GM12801 (cell line): ENCODE results near the gene CABP7.

ENCODE experiments used
- CTCF ChIP-seq: IDR thresholded peaks from one replicate; pipeline ENCODE4 v1.5.1; 2011; ENCODE audit warnings: control low read depth; ENCODE audit not compliant: insufficient read length; ENCODE audit errors: extremely low read depth

Gene CABP7

GRCh38 chr22:29702931-29703501 lies 16.8 kb upstream of the CABP7 start:
- no peak for TF ChIP-seq CTCF

- no peak for TF ChIP-seq CTCF
Measured at GRCh38 chr22:29703569-29704195, 16.1 kb upstream of the CABP7 start.

GRCh38 chr22:29704528-29705285 lies 15.1 kb upstream of the CABP7 start:
- TF ChIP-seq CTCF, result no peak

GRCh38 chr22:29705651-29706050 lies 14.2 kb upstream of the CABP7 start:
- no peak for TF ChIP-seq CTCF

- TF ChIP-seq CTCF, result no peak
Measured at GRCh38 chr22:29706486-29706885, 13.3 kb upstream of the CABP7 start.

GRCh38 chr22:29707010-29707409 lies 12.8 kb upstream of the CABP7 start:
- TF ChIP-seq CTCF, result no peak

- no peak for TF ChIP-seq CTCF
Measured at GRCh38 chr22:29707471-29707870, 12.3 kb upstream of the CABP7 start.
